GM19395 (cell line): ENCODE measurements around the gene RNGTT.
"Not testable (repeated sequence)": the region's sequence is repeated elsewhere in the genome, so short reads cannot be mapped to it uniquely, and the experiment has no call there.

ENCODE experiments used
- ATAC-seq: cut with Tn5 transposase; IDR thresholded peaks from one replicate; pipeline ENCODE4 v1.9.1; 2021; ENCODE audit warnings: mild to moderate bottlenecking, moderate library complexity; ENCODE audit not compliant: unreplicated experiment

The RNGTT gene

DNA sequence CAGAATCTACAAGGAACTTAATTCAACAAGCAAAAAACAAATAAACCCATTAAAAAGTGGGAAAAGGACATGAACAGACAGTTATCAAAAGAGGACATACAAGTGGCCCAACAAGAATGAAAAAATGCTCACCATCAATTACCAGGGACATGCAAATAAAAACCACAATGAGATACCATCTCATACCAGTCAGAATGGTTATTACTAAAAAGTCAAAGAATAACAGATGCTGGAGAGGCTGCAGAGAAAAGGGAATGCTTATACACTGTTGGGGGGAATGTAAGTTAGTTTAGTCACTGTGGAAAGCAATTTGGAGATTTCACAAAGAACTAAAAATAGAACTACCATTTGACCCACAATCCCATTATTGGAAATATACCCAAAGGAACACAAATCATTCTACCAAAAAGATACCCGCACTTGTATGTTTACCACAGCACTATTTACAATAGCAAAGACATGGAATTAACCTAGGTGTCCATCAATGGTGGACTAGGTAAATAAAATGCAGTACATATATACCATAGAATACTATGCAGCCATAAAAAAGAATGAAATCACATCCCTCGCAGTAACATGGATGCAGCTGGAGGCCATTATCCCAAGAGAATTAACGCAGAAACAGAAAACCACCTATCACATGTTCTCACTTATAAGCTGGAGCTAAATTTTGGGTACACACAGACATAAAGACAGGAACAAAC lies 48.4 kb downstream of the RNGTT start:
- ATAC-seq: no peak

GRCh38 chr6:88914180-88914579 lies 49.2 kb downstream of the RNGTT start:
- ATAC-seq: no peak

- ATAC-seq: no peak
These were observed 49.9 kb downstream of the RNGTT start for GRCh38 chr6:88913471-88913870.

DNA sequence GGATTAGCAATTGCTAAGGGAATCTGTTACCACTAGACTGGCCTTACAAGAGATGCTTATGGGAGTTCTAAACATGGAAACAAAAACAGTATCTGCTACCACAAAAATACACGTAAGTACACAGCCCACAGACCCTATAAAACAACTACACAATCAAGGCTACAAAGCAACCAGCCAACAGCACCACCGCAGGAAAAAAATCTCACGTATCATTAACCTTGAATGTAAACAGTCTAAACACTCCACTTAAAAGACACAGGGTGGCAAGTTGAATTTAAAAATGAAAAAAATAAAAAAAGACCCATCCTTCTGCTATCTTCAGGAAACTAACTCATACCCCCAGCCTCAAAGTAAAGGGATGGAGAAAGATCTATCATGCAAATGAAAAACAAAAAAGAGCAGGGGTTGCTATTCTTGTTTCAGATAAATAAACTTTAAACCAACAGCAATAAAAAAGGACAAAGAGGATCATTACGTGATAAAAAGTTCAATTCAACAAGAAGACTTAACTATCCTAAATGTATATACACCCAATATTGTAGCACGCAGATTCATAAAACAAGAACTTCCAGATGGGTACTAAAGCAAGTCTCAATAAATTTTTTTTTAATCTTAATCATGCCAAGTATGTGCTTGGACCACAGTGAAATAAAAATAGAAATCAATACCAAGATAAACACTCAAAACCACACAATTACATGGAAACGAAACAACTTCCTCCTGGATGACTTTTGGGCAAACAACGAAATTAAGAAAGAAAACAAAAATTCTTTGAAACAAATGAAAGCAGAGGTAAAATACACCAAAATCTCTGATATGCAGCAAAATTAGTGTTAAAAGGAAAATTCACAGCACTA lies 52.3 kb downstream of the RNGTT start:
- ATAC-seq: no peak

GRCh38 chr6:88908598-88909548 lies 54.5 kb downstream of the RNGTT start:
- no peak for ATAC-seq

- ATAC-seq: not testable (repeated sequence)
These were observed 56.3 kb downstream of the RNGTT start for GRCh38 chr6:88907148-88907547.

DNA sequence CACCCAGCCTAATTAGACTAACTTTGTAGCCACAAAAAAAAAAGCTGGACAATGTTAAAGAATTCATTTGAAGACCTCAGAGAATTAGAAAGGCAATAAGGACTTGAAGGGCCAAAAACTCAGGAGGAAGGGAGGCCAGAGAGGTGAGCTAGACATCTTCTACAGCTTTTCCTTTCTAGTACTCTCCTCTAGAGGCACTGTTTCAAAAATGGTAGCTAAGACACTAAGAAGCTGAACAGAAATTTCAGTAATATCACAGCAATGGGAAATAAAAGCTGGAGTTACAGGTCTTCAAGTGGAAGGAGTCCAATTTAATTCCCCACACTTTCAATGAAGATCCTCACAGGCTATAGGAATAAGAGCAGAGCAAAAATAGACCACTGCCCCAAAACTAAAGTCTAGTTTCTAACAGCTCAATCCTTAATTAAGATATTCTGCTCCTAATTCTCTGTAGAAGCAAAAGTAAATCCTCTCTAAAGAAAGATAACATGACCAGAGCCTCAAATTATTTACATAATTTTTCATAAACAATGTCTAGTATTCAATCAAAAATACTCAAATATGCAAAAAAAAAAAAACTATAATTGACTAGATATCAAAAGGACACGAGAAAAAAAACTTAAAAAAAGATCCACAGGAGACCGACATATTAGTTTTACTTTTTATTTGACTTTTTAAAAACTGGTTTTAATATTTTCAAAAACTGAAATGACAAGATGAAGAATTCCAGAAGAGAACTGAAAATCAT lies 63.7 kb downstream of the RNGTT start:
- no peak for ATAC-seq

DNA sequence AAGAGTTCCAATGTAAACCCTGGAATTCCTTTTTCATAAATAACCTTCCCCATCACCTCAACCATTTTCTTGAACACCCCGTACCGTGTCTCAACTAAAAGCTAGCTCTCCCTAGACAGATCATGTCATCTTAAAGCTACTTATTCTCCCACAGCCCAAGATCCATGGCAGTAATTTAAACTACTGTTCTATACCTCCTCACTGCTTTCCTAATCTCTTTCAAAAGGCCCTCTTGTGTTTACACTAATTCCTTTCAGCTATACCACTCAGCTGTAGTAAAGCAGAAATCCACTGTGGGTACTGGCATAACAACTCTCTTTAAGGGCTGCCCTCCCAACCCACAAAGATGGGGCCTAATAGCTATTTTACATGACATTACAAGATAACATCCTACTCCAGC lies 67.5 kb downstream of the RNGTT start:
- no peak for ATAC-seq

DNA sequence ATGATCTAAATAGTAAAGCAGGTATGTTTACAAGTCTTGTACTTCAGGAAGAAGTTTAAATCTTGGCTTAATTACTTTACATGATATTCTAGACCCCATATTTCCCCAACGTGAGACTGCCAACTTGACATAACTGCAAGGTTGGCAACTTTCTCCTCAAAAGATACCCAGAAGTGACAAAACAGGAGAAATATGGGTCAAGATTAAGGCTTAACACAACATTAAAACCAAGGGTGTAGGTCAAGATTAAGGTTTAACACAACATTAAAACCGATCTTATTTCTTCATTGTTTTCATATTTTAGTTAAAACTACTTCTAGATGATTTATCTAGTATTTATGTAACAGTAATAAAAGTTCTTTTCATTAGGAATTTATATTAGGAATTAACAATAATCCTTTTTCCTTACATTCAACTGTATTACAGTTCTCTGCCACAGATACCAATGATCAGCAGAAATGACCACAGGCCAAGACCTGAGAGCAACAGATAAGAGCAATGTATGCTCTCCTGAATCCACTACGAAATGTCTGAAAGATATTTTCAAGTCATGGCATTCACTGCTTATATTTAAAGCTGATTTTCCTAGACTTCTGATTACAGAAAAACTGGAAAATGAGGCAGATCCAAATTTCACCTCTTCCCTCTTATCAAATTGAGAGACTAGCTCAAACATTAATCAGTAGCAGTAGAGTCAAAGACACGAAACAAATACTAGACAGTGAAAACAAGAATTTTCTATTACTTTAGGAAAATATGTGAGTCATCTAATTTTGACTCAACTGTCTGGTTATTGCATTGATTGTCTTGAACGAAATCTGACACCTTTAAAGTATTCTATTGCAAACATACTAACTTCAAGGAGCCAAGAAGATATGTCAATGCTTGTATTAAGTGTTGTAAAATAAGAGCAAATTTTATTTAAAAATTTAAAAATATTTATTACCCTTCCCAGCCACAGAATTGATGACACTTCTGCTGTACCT lies 72.3 kb downstream of the RNGTT start:
- no peak for ATAC-seq

DNA sequence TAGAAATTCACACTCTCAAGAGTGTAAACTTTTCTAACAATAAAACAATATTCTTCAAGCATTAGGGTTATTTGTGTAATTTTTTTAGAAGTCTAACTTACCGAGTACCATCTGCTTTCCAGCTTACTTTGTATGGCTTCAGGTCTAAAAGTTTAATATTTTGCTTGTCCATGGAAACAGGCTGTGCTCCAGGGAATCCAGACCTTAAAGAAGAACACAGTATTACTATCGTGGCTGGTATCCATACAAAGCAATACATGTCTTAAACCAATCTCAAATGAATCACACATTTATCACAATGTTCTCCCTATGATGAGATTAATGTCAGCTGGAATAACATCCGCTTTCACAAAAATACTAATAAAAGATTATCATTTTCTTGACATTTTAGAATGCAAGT lies 73.0 kb downstream of the RNGTT start:
- no peak for ATAC-seq

- no peak for ATAC-seq
These were observed 79.1 kb downstream of the RNGTT start for GRCh38 chr6:88884361-88884760.

GRCh38 chr6:88882536-88882935 lies 80.9 kb downstream of the RNGTT start:
- no peak for ATAC-seq

DNA sequence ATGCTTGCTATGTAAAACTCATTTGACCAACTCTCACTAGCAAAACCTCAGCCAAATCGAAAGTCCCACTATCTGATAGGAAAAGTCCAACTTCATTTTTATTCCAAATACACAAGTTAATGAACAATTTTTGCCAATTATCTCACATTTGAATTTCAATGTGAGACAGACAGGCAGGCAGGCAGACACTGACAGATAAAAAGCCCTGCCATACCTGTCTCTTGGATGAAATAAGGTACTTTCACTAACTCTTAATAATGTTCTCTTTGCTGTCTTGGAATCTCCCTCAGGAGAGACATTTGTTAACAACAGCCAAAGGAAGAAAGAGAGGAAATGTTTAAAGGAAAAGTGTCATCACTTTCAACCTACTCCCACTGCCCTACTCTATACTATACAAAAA lies 82.0 kb downstream of the RNGTT start:
- no peak for ATAC-seq

- ATAC-seq: no peak
These were observed 83.4 kb downstream of the RNGTT start for GRCh38 chr6:88880021-88880420.

DNA sequence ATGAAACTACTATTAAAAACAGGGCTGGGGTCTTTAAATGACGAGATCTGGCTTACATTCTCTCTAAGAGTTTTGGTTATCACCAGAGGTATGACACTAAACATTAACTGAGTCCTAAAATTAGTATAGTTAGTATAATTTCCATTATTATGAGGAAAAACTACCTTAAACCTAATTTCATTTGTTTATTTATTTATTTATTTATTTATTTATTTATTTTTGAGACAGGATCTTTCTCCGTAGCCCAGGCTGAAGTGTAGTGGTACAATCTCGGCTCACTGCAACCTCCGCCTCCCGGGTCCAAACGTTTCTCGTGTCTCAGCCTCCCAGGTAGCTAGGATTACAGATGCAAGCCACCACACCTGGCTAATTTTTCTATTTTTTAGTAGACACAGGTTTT lies 85.5 kb downstream of the RNGTT start:
- no peak for ATAC-seq

DNA sequence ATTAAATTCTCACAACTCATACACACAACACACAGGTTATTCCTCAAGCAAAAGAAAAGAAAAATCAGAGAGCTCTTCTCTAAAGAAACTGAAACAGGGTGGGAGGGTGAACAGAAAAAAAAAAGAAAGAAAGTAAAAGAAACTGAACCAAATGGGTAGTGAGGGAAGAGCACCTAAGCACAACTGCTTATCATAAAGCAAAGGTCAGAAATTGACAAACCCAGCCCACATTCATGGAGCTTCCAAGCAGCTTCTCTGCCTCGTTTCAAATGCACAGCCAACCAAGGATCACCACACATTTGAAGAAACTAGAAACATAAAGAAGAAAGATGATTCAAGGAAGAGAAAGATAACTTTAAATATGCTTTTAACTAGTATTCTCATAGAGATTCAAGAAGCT lies 90.5 kb downstream of the RNGTT start:
- ATAC-seq: no peak

DNA sequence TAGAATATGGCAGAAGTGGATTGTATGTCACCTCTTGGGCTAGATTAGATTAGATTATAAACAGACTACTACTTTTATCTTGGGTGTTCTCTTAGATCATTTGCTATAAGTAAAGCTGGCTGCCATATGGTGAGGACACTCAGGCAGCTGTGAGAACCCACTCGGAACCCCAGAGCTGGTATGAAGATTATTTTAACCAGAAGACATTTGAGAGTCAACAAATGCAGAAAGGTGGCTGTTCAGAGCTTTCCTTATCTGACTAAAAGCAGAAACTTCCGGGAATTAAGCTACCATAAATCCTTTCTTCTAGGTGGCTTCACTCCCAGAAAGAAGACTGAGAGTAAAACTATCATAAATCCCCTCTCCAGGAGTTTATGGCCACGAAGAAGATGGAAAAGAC lies 91.9 kb downstream of the RNGTT start:
- no peak for ATAC-seq

GRCh38 chr6:88870717-88871330 lies 92.6 kb downstream of the RNGTT start:
- no peak for ATAC-seq
